ENCODE measurements around the gene MACROD1. TPM values are rescaled to one million over a fixed set of nuclear protein-coding genes. Genes with fewer than 3 reads are reported as not detected.

Gene MACROD1
- polyA plus RNA-seq, 1 donor (not counting 4 experiments of a cell fraction or from before 2014, with no cell fraction given), result 4.6 TPM

DNA sequence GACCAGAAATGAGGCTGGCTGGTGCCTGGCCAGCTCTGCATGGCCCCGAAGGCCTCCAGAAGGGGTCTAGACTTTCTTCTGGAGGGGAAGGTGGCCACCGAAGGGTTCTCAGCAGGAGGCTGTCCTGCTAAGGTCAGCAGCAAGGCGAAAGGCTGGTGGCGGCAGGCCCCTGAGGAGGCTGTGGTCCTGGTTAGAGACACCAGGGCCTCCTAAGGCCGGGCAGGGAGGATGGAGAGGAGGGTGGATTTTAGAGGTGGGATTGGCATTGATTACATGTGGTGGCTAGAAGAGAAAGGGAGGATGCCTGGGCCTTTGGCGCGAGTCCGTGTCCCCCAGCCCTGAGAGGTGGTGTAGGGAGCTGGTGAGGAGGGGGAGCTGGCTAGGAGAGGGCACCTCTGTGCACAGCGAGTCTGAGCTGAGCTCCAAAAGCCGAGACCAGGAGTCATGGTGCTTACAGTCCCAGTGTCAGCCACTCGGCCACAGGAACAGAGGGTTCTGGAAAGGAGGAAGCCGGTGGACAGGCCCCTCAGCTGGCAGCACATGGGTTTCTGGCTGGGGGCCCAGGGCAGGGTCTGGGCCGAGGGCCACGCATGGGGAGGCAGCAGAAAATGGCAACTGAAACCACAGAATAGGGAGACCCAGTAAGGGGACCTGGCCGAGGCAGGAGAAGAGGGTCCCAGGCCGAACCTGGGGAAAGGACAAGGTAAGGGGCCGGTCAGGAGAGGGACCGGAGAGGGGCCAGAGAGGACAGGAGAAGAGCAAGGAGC, 43.1 kb upstream of the MACROD1 start:
- DNase-seq (ENCODE audit: low read depth, low spot score) (no peak), FAIRE-seq (no peak)
- TF ChIP-seq, protein P1, sequence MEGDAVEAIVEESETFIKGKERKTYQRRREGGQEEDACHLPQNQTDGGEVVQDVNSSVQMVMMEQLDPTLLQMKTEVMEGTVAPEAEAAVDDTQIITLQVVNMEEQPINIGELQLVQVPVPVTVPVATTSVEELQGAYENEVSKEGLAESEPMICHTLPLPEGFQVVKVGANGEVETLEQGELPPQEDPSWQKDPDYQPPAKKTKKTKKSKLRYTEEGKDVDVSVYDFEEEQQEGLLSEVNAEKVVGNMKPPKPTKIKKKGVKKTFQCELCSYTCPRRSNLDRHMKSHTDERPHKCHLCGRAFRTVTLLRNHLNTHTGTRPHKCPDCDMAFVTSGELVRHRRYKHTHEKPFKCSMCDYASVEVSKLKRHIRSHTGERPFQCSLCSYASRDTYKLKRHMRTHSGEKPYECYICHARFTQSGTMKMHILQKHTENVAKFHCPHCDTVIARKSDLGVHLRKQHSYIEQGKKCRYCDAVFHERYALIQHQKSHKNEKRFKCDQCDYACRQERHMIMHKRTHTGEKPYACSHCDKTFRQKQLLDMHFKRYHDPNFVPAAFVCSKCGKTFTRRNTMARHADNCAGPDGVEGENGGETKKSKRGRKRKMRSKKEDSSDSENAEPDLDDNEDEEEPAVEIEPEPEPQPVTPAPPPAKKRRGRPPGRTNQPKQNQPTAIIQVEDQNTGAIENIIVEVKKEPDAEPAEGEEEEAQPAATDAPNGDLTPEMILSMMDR (optimal IDR thresholded peaks at IDR 0.05 in 1 of 3, IDR thresholded peaks at IDR 0.05 in 1 of 3, conservative IDR thresholded peaks at IDR 0.05 in 1 of 3; ENCODE audit: extremely low read depth in 1 of 3, insufficient read depth in 2 of 3, low read length in 3 of 3), result no peak
- no peak for TF ChIP-seq EZH2 (IDR thresholded peaks at IDR 0.05; ENCODE audit: low read length)
- Histone ChIP-seq H3K9me1 (ENCODE audit: control insufficient read depth, extremely low read depth, insufficient read depth, low read length) (no peaks in the 10 kb centered on the region), H3K27me3 (ENCODE audit: control insufficient read depth, extremely low read depth, insufficient read depth, low read length) (no peaks in the 10 kb centered on the region), H4K20me1 (ENCODE audit: control insufficient read depth, extremely low read depth, insufficient read depth, low read length) (peaks cover 8% of the 10 kb centered on the region), H3K4me2 (ENCODE audit: control insufficient read depth, extremely low read depth, insufficient read depth, low read depth, low read length) (no peak overlapping the region), H3K4me1 (ENCODE audit: control insufficient read depth, extremely low read depth, insufficient read depth, low read length) (no peaks in the 10 kb centered on the region), H3K9ac (ENCODE audit: control insufficient read depth, extremely low read depth, insufficient read depth, low read length) (no peak overlapping the region), H3K4me3 (ENCODE audit: control insufficient read depth in 2 of 3, extremely low read depth in 1 of 3, insufficient read depth in 2 of 3, low read depth in 1 of 3, low read length in 3 of 3) (no peak overlapping the region), H3K36me3 (ENCODE audit: control insufficient read depth in 2 of 2, extremely low read depth in 1 of 2, insufficient read depth in 2 of 2, low read length in 2 of 2) (peaks cover 16 to 24% of the 10 kb centered on the region in 2 experiments), H2AFZ (ENCODE audit: control insufficient read depth, low read length) (no peak overlapping the region), H3K27ac (ENCODE audit: control insufficient read depth, insufficient read depth, low read length) (no peak overlapping the region), H3K79me2 (ENCODE audit: control insufficient read depth, insufficient read depth, low read length) (no peaks in the 10 kb centered on the region), H3K9me3 (ENCODE audit: control insufficient read depth, low read depth, low read length) (no peaks in the 10 kb centered on the region)
- dilution Hi-C loops (cut with MboI; ENCODE audit: extremely low pct_ligation_motif_present, low sequenced_read_pairs), result no loop called here

DNA sequence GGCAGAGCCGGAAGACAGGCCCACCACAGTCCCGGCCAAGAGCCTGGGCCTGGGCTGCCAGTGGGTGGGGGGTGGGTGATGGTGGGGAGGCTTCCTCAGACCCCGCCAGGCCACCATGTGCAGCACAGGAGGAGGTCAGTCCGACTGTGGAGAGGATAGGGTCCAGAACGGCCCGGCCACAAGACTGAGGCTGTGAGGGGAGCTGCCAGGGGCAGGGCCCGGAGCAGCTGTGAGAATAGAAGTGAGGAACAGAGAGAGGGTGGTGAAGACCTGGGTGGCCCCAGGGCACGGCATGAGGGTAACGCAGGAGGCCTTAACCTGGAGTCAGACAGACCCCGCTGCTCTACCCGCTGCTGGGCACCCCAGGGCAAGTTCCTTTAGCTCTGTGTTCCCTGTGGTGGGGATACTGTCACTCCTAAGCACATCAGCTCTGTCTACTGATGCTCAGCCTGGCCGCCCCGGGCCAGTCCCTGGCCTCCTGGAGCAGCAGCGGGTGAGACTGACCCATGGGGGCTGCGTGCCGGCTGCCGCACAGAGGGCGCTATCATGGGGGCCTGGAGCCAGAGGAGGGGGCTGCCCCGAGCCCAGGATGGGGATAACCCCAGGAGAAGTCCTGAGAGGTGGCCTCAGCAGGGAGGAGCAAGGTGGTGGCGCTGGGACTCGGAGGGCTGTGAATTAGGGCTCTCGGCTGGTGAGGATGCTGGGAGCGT, 42.3 kb upstream of the MACROD1 start:
- DNase-seq (ENCODE audit: low read depth, low spot score), result no peak
- no peak overlapping the region for H3K4me2 ChIP-seq (ENCODE audit: control insufficient read depth, extremely low read depth, insufficient read depth, low read depth, low read length)
- dilution Hi-C loops (cut with MboI; ENCODE audit: extremely low pct_ligation_motif_present, low sequenced_read_pairs), result no loop called here
- no peak overlapping the region for H2AFZ ChIP-seq (ENCODE audit: control insufficient read depth, low read length)
- TF ChIP-seq, protein P1 (optimal IDR thresholded peaks at IDR 0.05 in 1 of 3, IDR thresholded peaks at IDR 0.05 in 1 of 3, conservative IDR thresholded peaks at IDR 0.05 in 1 of 3; ENCODE audit: extremely low read depth in 1 of 3, insufficient read depth in 2 of 3, low read length in 3 of 3), result no peak
- no peak for TF ChIP-seq EZH2 (IDR thresholded peaks at IDR 0.05; ENCODE audit: low read length)
- FAIRE-seq, result no peak
- no peak overlapping the region for H3K9ac ChIP-seq (ENCODE audit: control insufficient read depth, extremely low read depth, insufficient read depth, low read length)
- no peaks in the 10 kb centered on the region for H3K79me2 ChIP-seq (ENCODE audit: control insufficient read depth, insufficient read depth, low read length)
- peaks cover 23 to 31% of the 10 kb centered on the region in 2 experiments for H3K36me3 ChIP-seq (ENCODE audit: control insufficient read depth in 2 of 2, extremely low read depth in 1 of 2, insufficient read depth in 2 of 2, low read length in 2 of 2)
- H3K4me1 ChIP-seq (ENCODE audit: control insufficient read depth, extremely low read depth, insufficient read depth, low read length), result no peaks in the 10 kb centered on the region
- H3K27me3 ChIP-seq (ENCODE audit: control insufficient read depth, extremely low read depth, insufficient read depth, low read length), result no peaks in the 10 kb centered on the region
- H3K9me3 ChIP-seq (ENCODE audit: control insufficient read depth, low read depth, low read length), result no peaks in the 10 kb centered on the region
- H4K20me1 ChIP-seq (ENCODE audit: control insufficient read depth, extremely low read depth, insufficient read depth, low read length), result peaks cover 14% of the 10 kb centered on the region
- no peak overlapping the region for H3K4me3 ChIP-seq (ENCODE audit: control insufficient read depth in 2 of 3, extremely low read depth in 1 of 3, insufficient read depth in 2 of 3, low read depth in 1 of 3, low read length in 3 of 3)
- H3K27ac ChIP-seq (ENCODE audit: control insufficient read depth, insufficient read depth, low read length), result no peak overlapping the region
- H3K9me1 ChIP-seq (ENCODE audit: control insufficient read depth, extremely low read depth, insufficient read depth, low read length), result no peaks in the 10 kb centered on the region

Measured in keratinocyte (primary cell).